ENCODE measurements around the gene CRYBG1.
"Not testable (repeated sequence)": the region's sequence is repeated elsewhere in the genome, so short reads cannot be mapped to it uniquely, and the experiment has no call there.

CRYBG1 gene

GRCh38 chr6:106387875-106388274 is 27.4 kb downstream of the CRYBG1 start:
- no peak for TF ChIP-seq CTCF (IDR thresholded peaks at IDR 0.05; ENCODE audit: insufficient read depth, missing control alignments)
- DNase-seq (ENCODE audit: insufficient read length, low spot score) (no peak), FAIRE-seq (no peak)

- no peak for DNase-seq (ENCODE audit: insufficient read length, low spot score)
- no peak for FAIRE-seq
- TF ChIP-seq CTCF (IDR thresholded peaks at IDR 0.05; ENCODE audit: insufficient read depth, missing control alignments) = no peak
Observed at GRCh38 chr6:106390088-106390487, 29.6 kb downstream of the CRYBG1 start.

GRCh38 chr6:106396426-106397220 is 36.1 kb downstream of the CRYBG1 start:
- no peak for FAIRE-seq
- TF ChIP-seq CTCF (IDR thresholded peaks at IDR 0.05; ENCODE audit: insufficient read depth, missing control alignments) = no peak
- no peak for DNase-seq (ENCODE audit: insufficient read length, low spot score)

GRCh38 chr6:106397431-106397830 is 36.9 kb downstream of the CRYBG1 start:
- DNase-seq (ENCODE audit: insufficient read length, low spot score) = peak; percentile 20
- FAIRE-seq = peak; percentile 85
- TF ChIP-seq CTCF (IDR thresholded peaks at IDR 0.05; ENCODE audit: insufficient read depth, missing control alignments) = no peak

- TF ChIP-seq CTCF (IDR thresholded peaks at IDR 0.05; ENCODE audit: insufficient read depth, missing control alignments) = no peak
- FAIRE-seq (no peak), DNase-seq (ENCODE audit: insufficient read length, low spot score) (no peak)
Observed at GRCh38 chr6:106398621-106399020, 38.1 kb downstream of the CRYBG1 start.

GRCh38 chr6:106405044-106405443 is 44.5 kb downstream of the CRYBG1 start:
- DNase-seq (ENCODE audit: insufficient read length, low spot score); FAIRE-seq: not testable (repeated sequence)

- no peak for TF ChIP-seq CTCF (IDR thresholded peaks at IDR 0.05; ENCODE audit: insufficient read depth, missing control alignments)
- FAIRE-seq = no peak
- no peak for DNase-seq (ENCODE audit: insufficient read length, low spot score)
Observed at GRCh38 chr6:106411056-106411455, 50.5 kb downstream of the CRYBG1 start.
